Uterus (tissue), 2 donors: ENCODE measurements around the gene CALN1.

Experiments used
- CTCF ChIP-seq, 4 experiments: fragments of 200-600 bp in 2 of 4; fragments of 450-650 bp in 2 of 4; sonication (generic) in 2 of 4; IDR thresholded peaks; one replicate each; pipeline ENCODE4 v1.5.1; 2016 to 2019; ENCODE audit warnings: antibody characterized with exemption in 4 of 4, mild to moderate bottlenecking in 2 of 4, moderate library complexity in 1 of 4
- POLR2A ChIP-seq, 2 donors: fragments of 450-650 bp; IDR thresholded peaks; one replicate each; pipeline ENCODE4 v1.6.1; 2016; ENCODE audit warnings: antibody characterized with exemption in 2 of 2, mild to moderate bottlenecking in 1 of 2, moderate library complexity in 1 of 2

- TF ChIP-seq POLR2A (IDR thresholded peaks at IDR 0.05) (no peak), CTCF (IDR thresholded peaks at IDR 0.05) (no peak)
Observed at GRCh38 chr7:72404743-72405142, 7.4 kb downstream of the CALN1 start.
